ENCODE data around the gene RASAL2. TPM values are rescaled to one million over a fixed set of nuclear protein-coding genes. Genes with fewer than 3 reads are reported as not detected.

The RASAL2 gene
- total RNA-seq, 4 donors from 2014 or later = 19.7 to 36.7 (median 27.4) TPM

DNA sequence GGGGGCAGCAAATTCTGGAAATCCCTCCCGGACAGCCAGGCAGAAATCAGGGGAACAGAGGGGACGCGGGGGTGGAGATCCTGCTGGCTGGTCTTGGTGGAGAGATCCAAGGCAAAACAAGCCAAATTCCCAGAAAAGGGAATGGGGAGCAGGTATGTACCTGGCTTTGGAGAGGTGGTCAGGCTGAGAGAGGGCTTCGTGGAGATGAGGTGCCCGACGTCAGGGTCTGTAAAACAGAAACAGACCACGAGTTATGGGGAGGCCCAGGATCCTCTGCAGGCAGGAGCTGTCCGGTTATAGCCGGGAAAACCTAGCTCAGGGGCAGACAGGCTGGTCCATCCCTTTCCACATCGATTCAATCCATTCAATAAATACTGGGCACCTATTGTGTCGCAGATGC, 398.4 kb downstream of the RASAL2 start:
- TF ChIP-seq, protein P1, sequence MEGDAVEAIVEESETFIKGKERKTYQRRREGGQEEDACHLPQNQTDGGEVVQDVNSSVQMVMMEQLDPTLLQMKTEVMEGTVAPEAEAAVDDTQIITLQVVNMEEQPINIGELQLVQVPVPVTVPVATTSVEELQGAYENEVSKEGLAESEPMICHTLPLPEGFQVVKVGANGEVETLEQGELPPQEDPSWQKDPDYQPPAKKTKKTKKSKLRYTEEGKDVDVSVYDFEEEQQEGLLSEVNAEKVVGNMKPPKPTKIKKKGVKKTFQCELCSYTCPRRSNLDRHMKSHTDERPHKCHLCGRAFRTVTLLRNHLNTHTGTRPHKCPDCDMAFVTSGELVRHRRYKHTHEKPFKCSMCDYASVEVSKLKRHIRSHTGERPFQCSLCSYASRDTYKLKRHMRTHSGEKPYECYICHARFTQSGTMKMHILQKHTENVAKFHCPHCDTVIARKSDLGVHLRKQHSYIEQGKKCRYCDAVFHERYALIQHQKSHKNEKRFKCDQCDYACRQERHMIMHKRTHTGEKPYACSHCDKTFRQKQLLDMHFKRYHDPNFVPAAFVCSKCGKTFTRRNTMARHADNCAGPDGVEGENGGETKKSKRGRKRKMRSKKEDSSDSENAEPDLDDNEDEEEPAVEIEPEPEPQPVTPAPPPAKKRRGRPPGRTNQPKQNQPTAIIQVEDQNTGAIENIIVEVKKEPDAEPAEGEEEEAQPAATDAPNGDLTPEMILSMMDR (IDR thresholded peaks at IDR 0.05; ENCODE audit: low read depth) = no peak

DNA sequence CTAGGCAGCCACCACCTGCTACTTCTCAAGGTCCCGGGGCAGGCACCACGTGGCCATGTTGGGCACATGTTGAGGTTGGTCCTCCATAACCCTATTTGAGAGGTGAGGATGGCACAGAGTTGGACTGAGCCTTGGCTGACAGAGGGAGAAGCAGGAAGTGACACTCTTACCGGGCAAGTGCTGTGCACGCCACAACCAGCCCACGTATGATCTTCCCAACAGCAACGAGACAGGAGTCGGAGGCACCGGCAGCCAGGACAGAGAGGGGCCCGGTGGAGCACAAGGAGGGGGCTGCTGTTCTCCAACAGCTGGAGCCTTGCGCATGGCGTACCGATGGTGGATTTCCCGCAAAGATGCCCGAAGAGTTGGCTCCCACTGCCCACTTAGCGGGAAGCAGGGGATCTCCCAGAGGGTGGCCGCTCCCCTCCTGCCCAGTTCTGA, 399.4 kb downstream of the RASAL2 start:
- TF ChIP-seq, protein P1 (IDR thresholded peaks at IDR 0.05; ENCODE audit: low read depth) = no peak

DNA sequence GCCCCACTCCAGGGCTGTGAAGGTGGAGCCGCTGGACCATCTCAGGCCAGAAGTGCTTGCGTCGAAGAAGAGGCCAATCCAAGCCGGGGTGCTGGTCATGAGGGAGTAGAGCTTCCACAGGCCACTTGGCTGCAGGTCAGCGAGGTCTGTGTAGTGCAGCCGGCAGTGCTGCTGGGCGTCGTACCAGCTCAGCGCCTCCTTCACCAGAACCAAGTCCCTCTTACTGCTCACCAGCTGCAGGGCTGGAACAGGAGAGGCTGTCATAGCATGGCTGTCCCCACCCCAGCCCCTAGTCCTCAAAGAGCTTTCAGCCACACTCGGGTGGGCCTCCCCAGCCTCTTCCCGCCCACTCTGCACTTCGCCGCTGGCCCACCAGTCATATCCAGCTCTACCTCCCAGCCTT, 400.7 kb downstream of the RASAL2 start:
- TF ChIP-seq, protein P1 (IDR thresholded peaks at IDR 0.05; ENCODE audit: low read depth) = no peak

DNA sequence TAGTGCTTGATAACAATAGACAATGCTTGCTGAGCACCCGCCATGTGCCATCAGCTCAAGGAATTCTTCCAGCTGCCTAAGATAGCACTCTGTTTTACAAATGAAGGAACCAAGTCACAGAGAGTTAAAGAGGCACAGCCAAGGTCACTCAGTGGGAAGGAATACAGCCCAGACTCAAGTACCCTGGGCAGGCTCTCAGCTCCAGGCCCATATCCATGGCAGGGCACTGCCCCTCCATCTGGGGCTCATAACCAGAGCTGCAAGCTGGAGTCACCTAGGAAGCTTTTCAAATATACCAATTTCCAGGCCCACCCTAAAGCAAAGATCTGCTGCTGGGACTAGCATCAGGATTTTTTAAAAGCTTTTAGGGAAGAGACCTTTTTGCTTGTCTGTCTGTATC, 401.3 kb downstream of the RASAL2 start:
- TF ChIP-seq, protein P1 (IDR thresholded peaks at IDR 0.05; ENCODE audit: low read depth) = no peak

DNA sequence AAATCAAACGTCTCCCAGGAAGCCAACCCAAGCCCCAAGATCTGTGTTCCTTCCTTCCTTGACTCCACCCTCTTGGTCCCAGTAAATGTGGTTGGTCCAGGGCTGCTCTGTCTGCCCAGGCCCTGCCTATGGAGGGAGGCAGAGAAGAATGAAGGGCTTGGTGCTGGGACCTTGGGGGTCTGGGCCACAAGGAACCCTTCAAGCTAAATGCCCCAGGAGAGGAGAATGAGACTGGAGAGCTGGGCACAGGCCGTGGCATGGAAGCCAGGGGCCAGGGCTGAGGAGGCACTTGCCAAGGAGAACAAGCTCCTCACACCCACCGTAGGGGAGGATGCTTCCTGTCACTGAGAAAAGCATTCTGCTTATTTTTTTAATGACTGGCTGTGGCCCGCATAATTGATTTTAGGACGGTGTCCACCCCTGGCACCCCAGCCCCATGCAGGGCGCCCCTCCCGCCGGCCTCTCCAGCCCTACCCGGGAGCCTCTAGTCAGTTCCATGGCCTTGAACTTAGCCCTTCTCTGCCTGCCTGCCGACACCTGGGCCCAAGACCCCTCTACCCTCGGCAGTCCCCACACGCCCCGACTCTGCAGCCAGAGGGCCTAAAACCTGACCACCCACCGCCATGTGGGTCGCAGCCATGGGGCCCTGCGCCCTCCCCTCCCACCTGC, 402.0 kb downstream of the RASAL2 start:
- TF ChIP-seq, protein P1 (IDR thresholded peaks at IDR 0.05; ENCODE audit: low read depth) = no peak

DNA sequence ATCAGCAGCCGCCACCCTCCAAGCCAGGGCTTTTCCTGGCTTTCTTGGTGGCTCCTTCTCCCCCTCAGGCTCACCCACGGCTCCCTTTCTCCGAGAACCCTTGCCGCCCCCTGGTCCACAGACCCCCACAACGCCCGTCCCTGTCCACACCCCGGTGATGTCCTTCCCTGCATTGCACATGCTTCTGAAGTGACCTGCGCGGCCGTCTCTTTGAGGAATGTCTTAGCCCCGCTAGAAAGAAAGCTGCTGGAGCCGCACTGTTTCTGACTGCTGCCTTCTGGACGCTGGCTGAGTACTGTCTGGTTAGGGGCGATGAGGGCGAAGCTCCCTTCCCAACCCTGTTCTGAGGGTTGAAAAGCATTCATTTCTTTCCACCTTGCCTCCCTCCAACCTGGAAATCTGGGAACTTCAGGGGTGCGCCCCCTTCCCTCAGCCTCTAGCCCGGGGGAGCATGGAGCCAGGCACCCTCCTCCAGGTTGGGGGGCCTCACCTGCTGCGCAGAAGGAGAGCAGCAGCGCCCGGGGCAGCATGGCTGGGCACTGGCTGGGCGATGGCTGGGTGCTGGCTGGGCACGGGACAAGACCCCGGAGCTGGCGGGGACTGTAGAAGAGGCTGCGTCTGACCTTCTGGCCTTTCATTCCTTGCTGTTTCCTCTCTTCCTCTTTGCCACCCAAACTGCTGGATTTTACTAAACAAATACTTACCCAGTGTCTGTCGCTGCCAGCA, 402.7 kb downstream of the RASAL2 start, which contains the start of gene CLEC20A:
Gene CLEC20A (minus strand): TSS at position 555 of the 726 bp plus-strand sequence. CDS start 25 bp downstream, at position 530.
- TF ChIP-seq, protein P1 (IDR thresholded peaks at IDR 0.05; ENCODE audit: low read depth) = no peak

DNA sequence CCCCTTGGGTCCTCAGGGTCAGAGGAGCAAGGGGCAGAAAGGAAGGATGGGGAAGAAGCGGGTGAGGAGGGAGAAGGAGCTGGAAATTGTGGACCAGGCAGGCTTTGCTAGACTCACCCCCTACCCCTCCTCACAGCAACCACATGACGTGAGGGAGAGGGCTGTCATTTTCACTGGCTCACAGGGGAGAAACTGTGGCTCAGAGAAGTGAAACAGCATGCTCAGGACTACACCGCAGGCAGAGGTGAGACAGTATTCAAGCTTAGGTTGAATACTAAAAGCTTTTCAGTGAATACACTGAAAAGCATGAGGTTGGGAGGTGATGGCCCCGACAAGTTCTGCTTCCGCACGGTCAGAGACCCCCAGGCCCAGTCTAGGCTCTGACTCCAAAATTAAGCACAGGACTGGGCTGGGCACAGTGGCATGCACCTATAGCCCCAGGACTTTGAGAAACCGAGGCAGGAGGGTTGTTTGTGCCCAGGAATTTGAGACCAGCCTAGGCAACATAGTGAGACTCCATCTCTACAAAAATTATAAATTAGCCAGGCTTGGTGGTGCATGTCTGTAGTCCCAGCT, 404.1 kb downstream of the RASAL2 start:
- TF ChIP-seq, protein P1 (IDR thresholded peaks at IDR 0.05; ENCODE audit: low read depth) = no peak

All from subcutaneous adipose tissue (tissue), 4 donors.